Measurements from ENCODE around the gene DCANP1.

The DCANP1 gene

GRCh38 chr5:135478938-135479337, 31.8 kb upstream of the DCANP1 start:
- H3K4me3 ChIP-seq (ENCODE audit: extremely low read depth, insufficient read depth, low read length, poor library complexity, severe bottlenecking): no peak overlapping the region
- H3K9me3 ChIP-seq (ENCODE audit: control insufficient read depth, low read length): no peaks in the 10 kb centered on the region
- WGBS, 2 experiments (ENCODE audit: insufficient coverage in 2 of 2): 41 to 70% methylated on average over 1 to 3 of the region's 4 CpGs
- H3K36me3 ChIP-seq (ENCODE audit: control insufficient read depth, insufficient read depth, low read length): no peaks in the 10 kb centered on the region
- H3K4me1 ChIP-seq (ENCODE audit: control insufficient read depth, insufficient read depth, low read length, poor library complexity, severe bottlenecking): peaks cover 6% of the 10 kb centered on the region
- no peak overlapping the region for H3K27ac ChIP-seq (ENCODE audit: low read depth, low read length, severe bottlenecking)

GRCh38 chr5:135477613-135478066, 30.5 kb upstream of the DCANP1 start:
- H3K27ac ChIP-seq (ENCODE audit: low read depth, low read length, severe bottlenecking): no peak overlapping the region
- no peaks in the 10 kb centered on the region for H3K9me3 ChIP-seq (ENCODE audit: control insufficient read depth, low read length)
- no peak overlapping the region for H3K4me3 ChIP-seq (ENCODE audit: extremely low read depth, insufficient read depth, low read length, poor library complexity, severe bottlenecking)
- no peaks in the 10 kb centered on the region for H3K36me3 ChIP-seq (ENCODE audit: control insufficient read depth, insufficient read depth, low read length)
- WGBS, 2 experiments (ENCODE audit: insufficient coverage in 2 of 2): 37 to 43% methylated on average over 12 to 13 of the region's 14 CpGs
- H3K4me1 ChIP-seq (ENCODE audit: control insufficient read depth, insufficient read depth, low read length, poor library complexity, severe bottlenecking): peaks cover 6% of the 10 kb centered on the region

- H3K4me3 ChIP-seq (ENCODE audit: extremely low read depth, insufficient read depth, low read length, poor library complexity, severe bottlenecking): no peak overlapping the region
- H3K9me3 ChIP-seq (ENCODE audit: control insufficient read depth, low read length): no peaks in the 10 kb centered on the region
- H3K27ac ChIP-seq (ENCODE audit: low read depth, low read length, severe bottlenecking): no peak overlapping the region
- H3K36me3 ChIP-seq (ENCODE audit: control insufficient read depth, insufficient read depth, low read length): no peaks in the 10 kb centered on the region
- peaks cover 6% of the 10 kb centered on the region for H3K4me1 ChIP-seq (ENCODE audit: control insufficient read depth, insufficient read depth, low read length, poor library complexity, severe bottlenecking)
- 40 to 41% methylated on average over 13 to 14 of the region's 24 CpGs for WGBS, 2 experiments (ENCODE audit: insufficient coverage in 2 of 2)
Observed at GRCh38 chr5:135476615-135477581, 29.8 kb upstream of the DCANP1 start.

- H3K36me3 ChIP-seq (ENCODE audit: control insufficient read depth, insufficient read depth, low read length): no peaks in the 10 kb centered on the region
- no peaks in the 10 kb centered on the region for H3K9me3 ChIP-seq (ENCODE audit: control insufficient read depth, low read length)
- H3K27ac ChIP-seq (ENCODE audit: low read depth, low read length, severe bottlenecking): no peak overlapping the region
- WGBS, 2 experiments (ENCODE audit: insufficient coverage in 2 of 2): 81 to 90% methylated on average over 8 to 11 of the region's 12 CpGs
- H3K4me3 ChIP-seq (ENCODE audit: extremely low read depth, insufficient read depth, low read length, poor library complexity, severe bottlenecking): no peak overlapping the region
- peaks cover 6% of the 10 kb centered on the region for H3K4me1 ChIP-seq (ENCODE audit: control insufficient read depth, insufficient read depth, low read length, poor library complexity, severe bottlenecking)
Observed at GRCh38 chr5:135473956-135474670, 27.0 kb upstream of the DCANP1 start.

- Histone ChIP-seq H3K4me3 (ENCODE audit: extremely low read depth, insufficient read depth, low read length, poor library complexity, severe bottlenecking) (no peak overlapping the region), H3K4me1 (ENCODE audit: control insufficient read depth, insufficient read depth, low read length, poor library complexity, severe bottlenecking) (peaks cover 6% of the 10 kb centered on the region), H3K36me3 (ENCODE audit: control insufficient read depth, insufficient read depth, low read length) (no peaks in the 10 kb centered on the region), H3K27ac (ENCODE audit: low read depth, low read length, severe bottlenecking) (no peak overlapping the region), H3K9me3 (ENCODE audit: control insufficient read depth, low read length) (no peaks in the 10 kb centered on the region)
- WGBS, 2 experiments (ENCODE audit: insufficient coverage in 2 of 2): 91 to 96% methylated on average over 3 to 4 of the region's 5 CpGs
Observed at GRCh38 chr5:135472141-135472540, 25.0 kb upstream of the DCANP1 start.

- Histone ChIP-seq H3K4me3 (ENCODE audit: extremely low read depth, insufficient read depth, low read length, poor library complexity, severe bottlenecking) (no peak overlapping the region), H3K27ac (ENCODE audit: low read depth, low read length, severe bottlenecking) (no peak overlapping the region), H3K9me3 (ENCODE audit: control insufficient read depth, low read length) (no peaks in the 10 kb centered on the region), H3K4me1 (ENCODE audit: control insufficient read depth, insufficient read depth, low read length, poor library complexity, severe bottlenecking) (peaks cover 6% of the 10 kb centered on the region), H3K36me3 (ENCODE audit: control insufficient read depth, insufficient read depth, low read length) (no peaks in the 10 kb centered on the region)
- 50 to 93% methylated on average over 1 to 2 of the region's 4 CpGs for WGBS, 2 experiments (ENCODE audit: insufficient coverage in 2 of 2)
Observed at GRCh38 chr5:135471726-135472125, 24.6 kb upstream of the DCANP1 start.

- H3K4me3 ChIP-seq (ENCODE audit: extremely low read depth, insufficient read depth, low read length, poor library complexity, severe bottlenecking): no peak overlapping the region
- no peaks in the 10 kb centered on the region for H3K9me3 ChIP-seq (ENCODE audit: control insufficient read depth, low read length)
- no peaks in the 10 kb centered on the region for H3K36me3 ChIP-seq (ENCODE audit: control insufficient read depth, insufficient read depth, low read length)
- H3K4me1 ChIP-seq (ENCODE audit: control insufficient read depth, insufficient read depth, low read length, poor library complexity, severe bottlenecking): peaks cover 9% of the 10 kb centered on the region
- H3K27ac ChIP-seq (ENCODE audit: low read depth, low read length, severe bottlenecking): no peak overlapping the region
- 66 to 80% methylated on average over 1 to 2 of the region's 5 CpGs for WGBS, 2 experiments (ENCODE audit: insufficient coverage in 2 of 2)
Observed at GRCh38 chr5:135469911-135470310, 22.8 kb upstream of the DCANP1 start.

- Histone ChIP-seq H3K36me3 (ENCODE audit: control insufficient read depth, insufficient read depth, low read length) (no peaks in the 10 kb centered on the region), H3K4me1 (ENCODE audit: control insufficient read depth, insufficient read depth, low read length, poor library complexity, severe bottlenecking) (peaks cover 2% of the 10 kb centered on the region), H3K9me3 (ENCODE audit: control insufficient read depth, low read length) (no peaks in the 10 kb centered on the region), H3K4me3 (ENCODE audit: extremely low read depth, insufficient read depth, low read length, poor library complexity, severe bottlenecking) (no peak overlapping the region), H3K27ac (ENCODE audit: low read depth, low read length, severe bottlenecking) (no peak overlapping the region)
- 100% methylated on average over 1 of the region's 2 CpGs; no CpG with 5 or more reads in 1 of the 2 experiments for WGBS, 2 experiments (ENCODE audit: insufficient coverage in 2 of 2)
Observed at GRCh38 chr5:135468541-135468940, 21.4 kb upstream of the DCANP1 start.

GRCh38 chr5:135467871-135468485, 20.8 kb upstream of the DCANP1 start:
- WGBS, 2 experiments (ENCODE audit: insufficient coverage in 2 of 2): 86 to 89% methylated on average over 3 to 4 of the region's 4 CpGs
- H3K4me1 ChIP-seq (ENCODE audit: control insufficient read depth, insufficient read depth, low read length, poor library complexity, severe bottlenecking): peaks cover 2% of the 10 kb centered on the region
- no peaks in the 10 kb centered on the region for H3K9me3 ChIP-seq (ENCODE audit: control insufficient read depth, low read length)
- no peak overlapping the region for H3K27ac ChIP-seq (ENCODE audit: low read depth, low read length, severe bottlenecking)
- H3K36me3 ChIP-seq (ENCODE audit: control insufficient read depth, insufficient read depth, low read length): no peaks in the 10 kb centered on the region
- no peak overlapping the region for H3K4me3 ChIP-seq (ENCODE audit: extremely low read depth, insufficient read depth, low read length, poor library complexity, severe bottlenecking)

- H3K4me3 ChIP-seq (ENCODE audit: extremely low read depth, insufficient read depth, low read length, poor library complexity, severe bottlenecking): no peak overlapping the region
- peaks cover 2% of the 10 kb centered on the region for H3K4me1 ChIP-seq (ENCODE audit: control insufficient read depth, insufficient read depth, low read length, poor library complexity, severe bottlenecking)
- no peaks in the 10 kb centered on the region for H3K36me3 ChIP-seq (ENCODE audit: control insufficient read depth, insufficient read depth, low read length)
- WGBS, 2 experiments (ENCODE audit: insufficient coverage in 2 of 2): 49 to 58% methylated on average over 8 to 12 of the region's 15 CpGs
- H3K9me3 ChIP-seq (ENCODE audit: control insufficient read depth, low read length): no peaks in the 10 kb centered on the region
- no peak overlapping the region for H3K27ac ChIP-seq (ENCODE audit: low read depth, low read length, severe bottlenecking)
Observed at GRCh38 chr5:135467051-135467625, 20.0 kb upstream of the DCANP1 start.

Data from mesodermal cell (in vitro differentiated cells).